ENCODE results near the gene NCMAP.

GRCh38 chr1:24555591-24556413 lies at the start of gene NCMAP:
- no peak for TF ChIP-seq EZH2phosphoT487 (IDR thresholded peaks at IDR 0.05; ENCODE audit: borderline replicate concordance, low read depth)
- TF ChIP-seq RAD21 (IDR thresholded peaks at IDR 0.05; ENCODE audit: low read length): no peak
- TF ChIP-seq FOXM1 (IDR thresholded peaks at IDR 0.05; ENCODE audit: low read depth): no peak
- TF ChIP-seq CTCF (IDR thresholded peaks at IDR 0.05): no peak
- no peak for TF ChIP-seq POLR2AphosphoS5 (IDR thresholded peaks at IDR 0.05; ENCODE audit: low read depth, low read length)
- no peak for TF ChIP-seq USF2 (IDR thresholded peaks at IDR 0.05; ENCODE audit: borderline replicate concordance, low read depth, low read length)
- no peak for TF ChIP-seq SMC3 (IDR thresholded peaks at IDR 0.05; ENCODE audit: low read depth, low read length)
- TF ChIP-seq REST (IDR thresholded peaks at IDR 0.05; ENCODE audit: low read depth, low read length): no peak
- TF ChIP-seq EP300 (IDR thresholded peaks at IDR 0.05; ENCODE audit: borderline replicate concordance in 1 of 2, low read depth in 1 of 2, low read length in 1 of 2): no peak
- no peak for TF ChIP-seq TEAD4 (IDR thresholded peaks at IDR 0.05; ENCODE audit: borderline replicate concordance, insufficient read depth)
- TF ChIP-seq JUND (IDR thresholded peaks at IDR 0.05): no peak
- TF ChIP-seq RFX5 (IDR thresholded peaks at IDR 0.05; ENCODE audit: low read length): no peak

All from SK-N-SH (cell line).